ENCODE data around the gene BNIP3. TPM values are rescaled to one million over a fixed set of nuclear protein-coding genes. Genes with fewer than 3 reads are reported as not detected.

BNIP3 gene
- total RNA-seq, 4 donors from 2014 or later, result 53.5 to 102 (median 68.3) TPM

GRCh38 chr10:131971591-131971990, 10.1 kb downstream of the BNIP3 start:
- H3K36me3 ChIP-seq, result peaks cover 0 to 66% of the 10 kb centered on the region in 2 donors
- no peak overlapping the region for H3K4me3 ChIP-seq
- no peak overlapping the region for H3K27ac ChIP-seq
- H3K9me3 ChIP-seq, result no peaks in the 10 kb centered on the region
- ATAC-seq, result no peak
- H3K4me1 ChIP-seq, result peaks cover 0 to 20% (median 2%) of the 10 kb centered on the region in 3 donors
- 88 to 100% methylated on average over 2 to 3 of the region's 7 CpGs for WGBS, 2 donors (ENCODE audit: low coverage in 1 of 2)
- H3K27me3 ChIP-seq, result no peaks in the 10 kb centered on the region
- TF ChIP-seq POLR2AphosphoS5 (IDR thresholded peaks at IDR 0.05) (no peak), EP300 (IDR thresholded peaks at IDR 0.05) (no peak), CTCF (IDR thresholded peaks at IDR 0.05) (no peak), POLR2A (IDR thresholded peaks at IDR 0.05) (no peak)

GRCh38 chr10:131970946-131971345, 10.8 kb downstream of the BNIP3 start:
- Histone ChIP-seq H3K4me3 (no peak overlapping the region), H3K27me3 (no peaks in the 10 kb centered on the region), H3K36me3 (peaks cover 0 to 73% of the 10 kb centered on the region in 2 donors), H3K27ac (no peak overlapping the region), H3K4me1 (peaks cover 0 to 20% (median 2%) of the 10 kb centered on the region in 3 donors), H3K9me3 (no peaks in the 10 kb centered on the region)
- 93% methylated on average over 2 of the region's 18 CpGs; no CpG with 5 or more reads in 1 of the 2 donors for WGBS, 2 donors (ENCODE audit: low coverage in 1 of 2)
- TF ChIP-seq POLR2AphosphoS5 (IDR thresholded peaks at IDR 0.05), result no peak
- TF ChIP-seq CTCF (IDR thresholded peaks at IDR 0.05), result no peak
- no peak for TF ChIP-seq EP300 (IDR thresholded peaks at IDR 0.05)
- ATAC-seq, result no peak

- ATAC-seq, result no peak
- Histone ChIP-seq H3K36me3 (peaks cover 0 to 87% of the 10 kb centered on the region in 2 donors), H3K4me1 (peaks cover 0 to 16% (median 2%) of the 10 kb centered on the region in 3 donors), H3K4me3 (no peak overlapping the region), H3K27me3 (no peaks in the 10 kb centered on the region), H3K27ac (no peak overlapping the region), H3K9me3 (no peaks in the 10 kb centered on the region)
- 88 to 89% methylated on average over 5 of the region's 13 CpGs for WGBS, 2 donors (ENCODE audit: low coverage in 1 of 2)
- TF ChIP-seq EP300 (IDR thresholded peaks at IDR 0.05) (no peak), POLR2A (IDR thresholded peaks at IDR 0.05) (no peak), CTCF (IDR thresholded peaks at IDR 0.05) (no peak), POLR2AphosphoS5 (IDR thresholded peaks at IDR 0.05) (no peak)
Measured at GRCh38 chr10:131968949-131969348, 12.8 kb downstream of the BNIP3 start.

GRCh38 chr10:131964298-131964697, 17.4 kb downstream of the BNIP3 start:
- TF ChIP-seq POLR2A (IDR thresholded peaks at IDR 0.05) (no peak), POLR2AphosphoS5 (IDR thresholded peaks at IDR 0.05) (no peak), CTCF (IDR thresholded peaks at IDR 0.05) (no peak), EP300 (IDR thresholded peaks at IDR 0.05) (no peak)

GRCh38 chr10:131963811-131964210, 17.9 kb downstream of the BNIP3 start:
- no peaks in the 10 kb centered on the region for H3K4me1 ChIP-seq
- H3K27me3 ChIP-seq, result no peaks in the 10 kb centered on the region
- no peak for ATAC-seq
- 77% methylated on average over 9 of the region's 9 CpGs; no CpG with 5 or more reads in 1 of the 2 donors for WGBS, 2 donors (ENCODE audit: low coverage in 1 of 2)
- no peak overlapping the region for H3K27ac ChIP-seq
- no peak overlapping the region for H3K4me3 ChIP-seq
- H3K36me3 ChIP-seq, result peaks cover 0 to 60% of the 10 kb centered on the region in 2 donors
- TF ChIP-seq POLR2AphosphoS5 (IDR thresholded peaks at IDR 0.05) (no peak), EP300 (IDR thresholded peaks at IDR 0.05) (no peak), CTCF (IDR thresholded peaks at IDR 0.05) (no peak), POLR2A (IDR thresholded peaks at IDR 0.05) (no peak)
- no peaks in the 10 kb centered on the region for H3K9me3 ChIP-seq

More at GRCh38 chr10:131964298-131964697, 17.4 kb downstream of the BNIP3 start:
- WGBS, 2 donors (ENCODE audit: low coverage in 1 of 2), result 88 to 100% methylated on average over 1 to 8 of the region's 9 CpGs
- Histone ChIP-seq H3K27ac (no peak overlapping the region), H3K4me3 (no peak overlapping the region), H3K9me3 (no peaks in the 10 kb centered on the region), H3K4me1 (no peaks in the 10 kb centered on the region), H3K27me3 (no peaks in the 10 kb centered on the region), H3K36me3 (peaks cover 0 to 60% of the 10 kb centered on the region in 2 donors)
- ATAC-seq, result no peak
